Activated naive CD4-positive, alpha-beta T cell treated with anti-CD3 and anti-CD28 coated beads, Interleukin-2, amount 50 U/mL, for 16 hours (primary cell): ENCODE results near the gene SMIM29.

Experiments
- DNase-seq: peaks from one replicate; pipeline ENCODE4 v3.0.0-alpha.2; 2020

Gene SMIM29

DNA sequence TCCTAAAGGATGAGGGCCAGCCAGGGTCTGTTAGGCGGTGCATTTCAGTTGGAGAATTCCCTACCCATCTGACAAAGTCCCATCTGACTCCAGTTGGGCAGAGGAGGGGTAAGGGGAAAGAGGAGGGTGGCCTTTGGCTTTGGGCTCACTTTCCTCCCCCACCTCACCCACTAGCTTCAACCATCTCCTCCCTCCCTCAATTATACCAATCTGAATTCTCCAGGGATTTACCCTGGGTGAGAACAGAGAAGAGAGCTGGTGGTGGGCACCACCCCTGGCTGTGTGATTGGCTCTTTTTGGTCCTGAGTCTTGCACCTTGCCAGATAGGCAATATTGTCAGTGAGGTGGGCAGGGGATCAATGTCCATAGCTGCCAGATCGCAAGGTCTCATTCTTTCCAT is 8.9 kb downstream of the SMIM29 start:
- no peak for DNase-seq

DNA sequence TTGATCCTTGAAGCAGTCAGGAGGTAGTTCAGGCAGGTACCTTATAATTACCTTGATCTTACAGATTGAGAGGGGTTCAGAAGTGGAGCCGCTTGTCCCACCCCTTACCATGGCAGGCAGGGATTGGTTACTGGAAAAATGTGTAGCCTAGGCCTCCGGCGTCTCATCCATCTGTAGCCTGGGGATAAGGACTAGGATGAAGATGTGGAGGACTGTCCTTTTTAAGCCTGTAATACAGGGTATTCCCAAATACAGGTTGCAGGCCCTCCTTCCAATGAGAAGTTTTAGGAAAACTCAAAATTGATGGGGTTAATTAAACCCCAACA is 9.3 kb downstream of the SMIM29 start:
- DNase-seq, result no peak

DNA sequence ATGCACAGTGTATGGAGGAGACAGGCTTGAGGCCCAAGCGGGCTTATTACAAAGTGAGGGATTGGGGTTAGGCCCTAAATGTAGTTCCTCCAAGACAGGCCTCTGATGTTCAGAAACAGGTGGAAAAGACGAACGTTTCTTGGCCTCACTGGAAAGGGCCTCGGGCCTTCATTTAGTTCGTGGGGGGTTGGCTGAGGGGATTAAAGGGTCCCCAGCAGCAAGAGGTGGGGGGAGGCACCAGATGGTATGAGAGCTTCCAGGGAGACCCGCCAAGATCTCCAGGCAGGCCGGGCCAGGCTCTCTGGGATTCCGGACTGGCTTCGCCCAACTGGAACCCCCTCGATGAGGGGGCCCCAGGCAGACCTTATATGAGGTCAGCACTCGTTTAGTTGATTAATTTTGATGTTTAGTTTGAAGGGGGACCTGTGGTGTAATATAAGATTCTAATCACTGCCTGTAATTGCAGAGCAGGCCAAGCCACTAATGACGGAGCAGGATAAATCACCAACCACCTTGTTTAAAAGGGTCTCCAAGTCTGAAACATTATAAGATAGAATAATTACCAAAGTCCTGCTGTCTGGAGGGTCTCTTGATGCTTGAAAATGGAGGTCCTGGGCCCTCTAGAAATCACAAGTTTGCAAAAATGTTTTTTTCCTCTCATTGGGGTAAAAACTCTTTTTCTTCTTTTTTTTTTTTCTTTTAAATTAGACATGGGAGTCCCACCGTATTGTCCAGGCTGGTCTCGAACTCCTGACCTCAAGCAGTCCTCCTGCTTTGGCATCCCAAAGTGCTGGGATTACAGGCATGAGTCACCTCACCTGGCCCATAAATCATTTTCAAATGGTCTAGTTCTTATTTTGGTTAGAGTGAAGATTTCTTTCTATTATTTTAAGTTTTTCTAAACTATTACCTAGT is 10.0 kb downstream of the SMIM29 start:
- no peak for DNase-seq

DNA sequence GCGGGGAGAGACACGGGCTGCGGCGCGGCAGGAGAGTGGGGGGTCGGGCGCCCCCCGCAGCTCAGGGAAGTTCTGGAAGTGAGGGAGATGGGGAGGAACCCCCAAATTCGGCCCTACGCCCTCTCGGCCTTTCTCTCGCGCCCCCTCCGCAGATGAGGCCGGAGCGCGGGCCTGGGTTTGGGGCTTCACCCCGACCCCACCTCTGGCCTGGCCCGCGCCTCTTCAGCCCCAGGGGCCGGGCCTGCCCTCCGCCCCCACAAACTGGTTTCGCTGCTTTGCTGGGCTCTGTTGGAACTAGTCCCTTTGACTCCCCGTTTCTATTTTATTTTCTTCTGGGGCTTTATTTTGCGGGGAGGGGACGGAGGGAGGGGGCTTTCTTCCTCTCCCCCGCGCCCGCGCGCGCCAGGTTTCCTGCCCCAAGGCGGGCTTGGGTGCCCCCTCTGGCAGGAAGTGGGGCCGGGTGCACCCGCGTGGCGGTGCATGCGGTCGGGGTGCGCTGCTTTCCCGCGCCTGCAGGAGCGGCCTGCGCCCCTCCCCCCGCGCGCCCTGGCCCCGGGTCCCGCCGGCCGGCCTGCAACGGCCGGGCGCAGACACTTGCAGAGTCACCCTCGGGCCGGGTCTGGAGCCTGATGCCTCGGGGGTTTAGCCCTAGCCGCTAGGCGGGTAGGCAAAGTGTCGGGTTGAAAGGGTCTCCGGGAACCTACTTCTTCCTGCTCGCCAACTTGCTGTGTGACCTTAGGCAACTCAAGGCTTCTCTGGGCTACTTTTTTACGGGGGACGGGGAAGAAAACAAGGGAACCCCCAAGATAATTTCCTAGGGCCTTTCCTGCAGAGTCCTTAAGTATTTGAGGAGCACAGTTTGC is 10.9 kb downstream of the SMIM29 start:
- DNase-seq, result peak; percentile 86

DNA sequence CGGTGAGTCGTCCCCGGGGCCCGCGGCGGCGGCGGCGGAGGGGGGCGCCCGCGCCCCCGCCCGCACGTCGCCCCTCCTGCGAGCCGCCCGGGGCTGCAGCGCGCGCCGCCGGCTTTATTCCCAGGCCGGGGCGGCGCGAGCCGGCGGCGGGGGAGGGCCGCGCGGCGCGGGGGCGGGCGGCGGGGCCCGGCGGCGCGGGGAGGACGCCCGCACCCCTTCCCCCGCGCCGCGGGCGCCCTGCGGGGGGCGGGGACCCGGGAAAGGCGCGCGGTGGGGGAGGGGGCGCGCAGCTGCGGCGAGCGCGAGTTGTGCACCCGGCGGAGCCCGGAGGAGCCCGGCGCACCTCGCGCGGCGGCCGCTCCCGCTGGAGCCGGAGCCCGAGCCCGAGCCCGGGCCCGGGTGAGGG is 11.5 kb downstream of the SMIM29 start:
- peak; percentile 54 for DNase-seq

DNA sequence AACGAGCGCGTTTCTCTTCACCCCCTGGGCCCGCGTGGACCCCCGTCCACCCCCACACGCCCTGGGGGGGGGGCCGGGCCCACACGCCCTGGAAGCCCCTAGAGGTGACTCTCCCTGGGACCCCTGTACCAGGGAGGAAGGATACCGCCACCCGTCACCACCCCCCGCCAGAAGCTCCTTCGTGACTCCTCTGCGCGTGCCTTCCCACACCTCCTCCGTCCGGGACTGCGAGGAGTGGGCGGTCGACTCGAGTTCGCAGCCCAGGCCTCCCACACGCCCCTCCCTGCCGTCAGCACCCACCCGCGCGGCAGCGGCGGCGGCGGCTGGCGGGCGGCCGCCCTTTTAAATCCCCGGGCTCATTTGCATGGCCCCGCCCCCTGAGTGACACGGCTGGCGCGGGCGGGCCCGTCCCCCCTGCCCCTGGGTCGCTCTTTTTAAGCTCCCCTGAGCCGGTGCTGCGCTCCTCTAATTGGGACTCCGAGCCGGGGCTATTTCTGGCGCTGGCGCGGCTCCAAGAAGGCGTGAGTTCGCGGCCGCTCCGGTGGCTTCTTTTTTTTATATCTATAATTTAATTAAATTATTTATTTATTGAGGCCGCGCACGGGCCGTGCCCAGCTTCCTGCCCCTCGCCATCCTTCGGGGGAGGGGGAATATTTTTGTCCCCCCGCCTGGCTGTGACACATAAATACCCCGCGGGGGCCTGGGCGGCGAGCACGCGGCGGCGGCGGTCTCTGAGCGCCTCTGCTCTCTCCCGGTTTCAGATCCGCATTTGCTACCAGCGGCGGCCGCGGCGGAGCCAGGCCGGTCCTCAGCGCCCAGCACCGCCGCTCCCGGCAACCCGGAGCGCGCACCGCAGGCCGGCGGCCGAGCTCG is 12.1 kb downstream of the SMIM29 start, which contains the start of gene HMGA1:
HMGA1 (plus strand) TSS at position 431 of the 873 bp plus-strand sequence. CDS start 3,908 bp downstream, outside the sequence.
- peak; percentile 92 for DNase-seq

DNA sequence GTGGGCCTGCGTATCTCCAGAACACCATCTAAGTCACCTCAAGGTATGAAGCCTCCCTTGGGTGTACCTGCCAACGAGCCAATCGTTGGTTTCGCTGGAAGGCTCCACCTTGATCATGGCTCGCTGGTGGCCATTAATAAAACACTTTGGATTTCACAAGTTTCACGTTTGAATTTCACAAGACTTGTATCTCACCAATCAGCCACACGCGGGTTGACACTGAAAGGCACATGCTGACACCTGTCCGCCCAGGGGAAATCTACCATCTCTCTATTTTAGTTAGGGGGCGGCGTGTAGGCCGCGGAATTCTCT is 12.7 kb downstream of the SMIM29 start:
- DNase-seq, result peak; percentile 67

DNA sequence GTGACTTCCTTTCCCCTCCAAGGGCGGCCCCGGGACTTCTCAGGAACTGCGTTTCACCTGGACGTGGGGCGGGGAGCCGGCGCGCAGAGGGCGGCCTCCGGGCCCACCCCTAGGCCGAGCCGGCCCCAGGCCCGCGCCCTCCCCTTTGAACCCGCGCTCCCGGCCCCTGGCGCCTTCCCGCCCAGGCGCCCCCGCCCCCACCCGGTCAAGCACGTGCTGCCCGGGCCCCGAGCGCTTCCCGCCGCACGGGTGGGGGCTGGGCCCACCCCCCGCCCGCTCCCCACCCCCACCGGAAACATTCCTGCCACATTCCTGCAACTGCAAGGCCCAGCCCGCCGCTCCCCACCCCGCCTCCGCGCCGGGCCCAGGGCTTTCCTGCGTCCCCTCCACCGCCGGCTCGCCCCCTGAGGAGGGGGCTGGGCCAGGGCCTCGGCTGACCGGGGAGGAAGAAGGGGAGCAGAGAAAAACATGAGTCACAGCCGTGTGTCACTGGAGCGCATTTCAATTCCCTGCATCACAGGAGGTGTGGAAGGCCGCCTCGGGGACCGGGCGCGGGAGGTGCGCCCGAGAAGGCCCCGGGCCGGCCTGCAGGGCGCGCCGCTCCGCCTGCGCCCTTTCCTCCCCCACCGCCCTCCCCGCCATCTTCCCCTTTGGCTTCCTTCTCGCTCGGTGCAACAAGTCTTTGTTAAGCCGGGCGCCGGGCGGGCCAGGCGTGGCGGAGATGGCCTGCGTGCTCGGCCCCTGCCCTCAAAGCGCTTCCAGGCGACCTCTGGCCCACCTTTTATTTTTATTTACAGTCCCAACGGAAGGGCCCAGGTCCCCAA is 13.3 kb downstream of the SMIM29 start:
- peak; percentile 73 for DNase-seq

DNA sequence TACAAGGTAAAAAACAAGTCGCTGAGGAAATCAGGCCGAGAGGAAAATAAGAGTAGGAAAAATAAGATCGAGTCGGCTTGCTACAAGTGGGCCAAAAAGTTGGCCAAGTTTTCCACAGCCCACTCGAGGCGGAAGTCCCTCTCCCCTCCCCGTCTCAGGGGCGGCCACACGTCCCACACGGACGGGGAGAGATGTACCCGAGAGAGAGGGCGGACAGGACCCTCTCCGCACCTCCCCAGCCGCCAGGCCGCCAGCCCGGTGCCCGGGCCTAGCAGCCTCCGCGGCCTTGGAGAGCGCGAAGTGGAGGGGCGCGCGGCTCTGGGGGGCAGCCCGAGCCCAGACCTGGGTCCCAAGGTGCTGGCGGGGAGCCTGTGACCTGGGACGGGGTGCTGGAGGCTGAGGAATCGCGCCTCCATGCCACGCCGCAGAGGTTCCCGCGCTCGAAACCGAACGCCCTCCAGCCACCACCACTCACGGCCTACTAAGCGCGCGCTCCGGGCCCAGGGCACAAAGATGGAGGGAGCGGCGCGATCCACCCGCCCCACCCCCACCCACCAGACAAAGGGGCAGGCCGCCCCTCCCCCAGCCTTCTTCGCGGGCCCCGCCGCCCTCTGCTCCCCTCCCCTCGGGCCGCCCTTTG is 14.0 kb downstream of the SMIM29 start:
- DNase-seq, result no peak

DNA sequence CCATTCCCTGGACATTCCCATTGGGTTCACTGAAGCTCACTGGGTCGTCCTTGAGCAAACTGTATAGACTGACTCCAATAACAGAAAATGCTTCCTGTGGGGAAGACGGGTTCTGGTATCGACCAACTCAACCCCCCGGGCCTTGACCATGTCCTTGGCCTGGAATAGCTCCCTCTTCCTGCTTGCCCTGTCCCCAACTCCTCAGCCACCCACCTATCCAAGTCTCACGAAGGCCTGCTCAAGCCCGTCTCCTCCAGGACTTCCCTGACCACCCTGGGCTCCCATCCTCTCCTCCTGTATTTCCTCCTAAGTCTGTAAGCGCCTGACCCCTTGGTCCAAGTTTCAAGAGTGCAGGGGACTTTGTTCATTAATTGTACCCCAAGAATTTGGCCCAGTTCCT is 14.9 kb downstream of the SMIM29 start:
- DNase-seq, result no peak

DNA sequence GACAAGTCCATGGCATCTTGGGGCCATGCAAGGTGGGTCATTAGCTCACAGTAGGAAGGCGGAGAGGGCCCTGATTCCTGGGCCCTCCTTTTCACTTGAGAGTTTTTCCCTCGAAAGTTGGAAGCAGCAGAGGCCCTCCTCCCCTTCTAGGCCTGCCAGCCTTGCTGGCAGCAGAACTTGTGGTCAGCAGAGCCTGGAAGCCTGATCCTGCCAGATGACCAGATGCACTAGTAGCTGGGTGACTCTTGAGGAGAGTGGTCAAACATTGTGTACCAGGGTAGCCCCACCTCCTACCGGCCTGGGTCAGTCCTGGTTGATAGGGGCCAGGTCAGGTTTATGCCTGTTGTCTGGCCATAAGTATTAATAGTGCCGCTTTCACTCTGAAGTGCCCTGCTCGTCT is 15.9 kb downstream of the SMIM29 start:
- DNase-seq, result no peak

DNA sequence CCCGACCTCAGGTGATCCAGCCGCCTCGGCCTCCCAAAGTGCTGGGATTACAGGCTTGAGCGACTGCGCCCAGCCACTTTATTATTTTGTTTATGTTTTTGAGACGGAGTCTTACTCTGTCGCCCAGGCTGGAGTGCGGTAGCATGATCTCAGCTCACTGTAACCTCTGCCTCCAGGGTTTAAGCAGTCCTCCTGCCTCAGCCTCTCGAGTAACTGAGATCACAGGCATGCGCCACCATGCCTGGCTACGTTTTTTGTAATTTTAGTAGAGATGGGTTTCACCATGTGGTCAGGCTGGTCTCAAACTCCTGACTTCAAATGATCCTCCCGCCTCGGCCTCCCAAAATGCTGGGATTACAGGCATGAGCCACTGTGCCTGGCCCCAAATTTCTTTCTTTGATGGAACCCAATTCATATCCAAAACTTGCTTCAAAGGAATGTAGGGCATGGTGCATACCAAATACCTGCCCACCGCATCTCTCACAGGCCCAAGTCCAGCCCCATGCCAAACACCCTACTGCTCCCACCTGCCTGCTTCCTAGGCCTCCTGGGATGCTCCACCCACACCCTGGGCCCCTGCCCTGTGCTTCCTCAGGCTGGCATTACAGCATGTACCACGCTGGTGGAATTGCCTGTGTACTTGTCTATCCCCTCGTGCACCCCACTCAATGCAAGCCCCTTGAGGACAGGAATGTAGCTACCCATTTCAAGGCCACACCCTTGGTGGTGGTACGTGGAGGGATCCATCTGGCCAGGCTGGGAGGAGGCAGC is 17.1 kb downstream of the SMIM29 start:
- DNase-seq, result no peak

DNA sequence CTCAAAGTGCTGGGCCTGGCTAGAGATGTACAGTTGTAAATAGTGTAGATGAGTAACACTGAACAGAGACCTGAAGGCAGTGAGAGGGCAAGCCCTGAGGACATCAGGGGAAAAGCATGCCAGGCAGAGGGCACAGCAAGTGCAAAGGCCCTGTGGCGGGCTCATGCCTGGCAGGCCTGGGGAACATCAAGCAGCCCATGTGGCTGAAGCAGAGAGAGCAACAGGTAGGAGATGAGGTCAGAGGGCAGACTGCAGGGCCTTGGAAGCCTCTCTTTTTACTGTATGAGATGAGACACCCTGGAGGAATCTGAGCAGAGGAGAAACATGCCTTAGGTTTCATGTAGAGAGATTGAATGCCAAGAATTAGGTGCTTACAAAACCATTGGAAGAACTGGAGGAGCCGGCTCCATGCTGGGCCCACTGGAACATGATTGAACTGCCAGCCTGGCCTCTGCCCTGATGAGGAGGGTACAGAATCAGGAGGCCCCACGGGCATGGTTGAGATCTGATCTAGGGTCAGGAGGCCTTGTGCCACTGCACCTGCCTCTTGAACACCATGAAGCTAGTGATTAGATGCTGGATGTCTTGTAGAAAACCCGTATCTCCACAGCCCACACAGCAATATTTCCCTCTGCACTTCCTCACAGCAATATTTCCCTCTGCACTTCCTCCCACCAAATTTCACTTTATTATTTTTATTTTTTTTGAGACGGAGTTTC is 18.0 kb downstream of the SMIM29 start:
- no peak for DNase-seq

DNA sequence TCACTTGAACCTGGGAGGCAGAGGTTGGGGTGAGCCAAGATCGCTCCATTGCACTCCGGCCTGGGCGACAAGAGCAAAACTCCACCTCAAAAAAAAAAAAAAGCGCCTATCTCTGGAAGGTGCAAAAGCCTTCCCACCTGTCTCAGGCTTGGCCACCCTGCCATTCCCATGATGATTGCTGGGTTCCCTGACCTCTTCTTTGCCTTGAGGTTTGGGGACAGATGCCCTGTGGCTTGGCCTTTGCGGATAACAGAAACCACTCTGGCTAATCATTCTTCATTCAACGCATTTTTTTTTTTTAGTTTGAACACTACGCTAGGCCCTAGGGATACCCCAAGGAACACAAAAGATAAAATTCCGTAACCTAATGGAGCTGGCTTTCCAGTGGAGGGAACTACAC is 18.9 kb downstream of the SMIM29 start:
- DNase-seq, result no peak

DNA sequence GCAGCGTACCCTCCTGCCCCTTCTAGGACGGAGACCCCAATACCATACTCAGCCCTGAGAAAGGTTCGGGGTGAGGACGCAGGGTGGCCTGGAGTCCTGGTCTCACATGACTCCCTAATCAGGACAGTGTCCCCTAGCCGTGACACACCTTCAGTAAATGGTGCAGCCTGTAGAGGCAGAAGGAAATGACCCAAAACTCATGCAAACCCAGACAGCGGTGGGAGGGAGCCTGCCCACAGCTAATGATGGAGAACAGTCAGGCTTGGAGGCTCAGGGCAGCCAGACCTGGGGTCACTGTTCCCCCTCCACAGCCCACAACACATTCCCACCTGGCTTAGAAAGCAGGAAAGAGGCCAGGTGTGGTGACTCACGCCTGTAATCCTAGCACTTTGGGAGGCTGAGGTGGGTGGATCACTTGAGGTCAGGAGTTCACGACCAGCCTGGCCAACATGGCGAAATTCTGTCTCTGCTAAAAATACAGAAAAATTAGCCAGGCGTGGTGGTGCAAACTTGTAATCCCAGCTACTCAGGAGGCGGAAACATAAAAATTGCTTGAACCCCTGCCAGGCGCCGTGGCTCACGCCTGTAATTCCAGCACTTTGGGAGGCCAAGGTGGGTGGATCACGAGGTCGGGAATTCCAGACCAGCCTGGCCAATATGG is 20.9 kb downstream of the SMIM29 start:
- no peak for DNase-seq

DNA sequence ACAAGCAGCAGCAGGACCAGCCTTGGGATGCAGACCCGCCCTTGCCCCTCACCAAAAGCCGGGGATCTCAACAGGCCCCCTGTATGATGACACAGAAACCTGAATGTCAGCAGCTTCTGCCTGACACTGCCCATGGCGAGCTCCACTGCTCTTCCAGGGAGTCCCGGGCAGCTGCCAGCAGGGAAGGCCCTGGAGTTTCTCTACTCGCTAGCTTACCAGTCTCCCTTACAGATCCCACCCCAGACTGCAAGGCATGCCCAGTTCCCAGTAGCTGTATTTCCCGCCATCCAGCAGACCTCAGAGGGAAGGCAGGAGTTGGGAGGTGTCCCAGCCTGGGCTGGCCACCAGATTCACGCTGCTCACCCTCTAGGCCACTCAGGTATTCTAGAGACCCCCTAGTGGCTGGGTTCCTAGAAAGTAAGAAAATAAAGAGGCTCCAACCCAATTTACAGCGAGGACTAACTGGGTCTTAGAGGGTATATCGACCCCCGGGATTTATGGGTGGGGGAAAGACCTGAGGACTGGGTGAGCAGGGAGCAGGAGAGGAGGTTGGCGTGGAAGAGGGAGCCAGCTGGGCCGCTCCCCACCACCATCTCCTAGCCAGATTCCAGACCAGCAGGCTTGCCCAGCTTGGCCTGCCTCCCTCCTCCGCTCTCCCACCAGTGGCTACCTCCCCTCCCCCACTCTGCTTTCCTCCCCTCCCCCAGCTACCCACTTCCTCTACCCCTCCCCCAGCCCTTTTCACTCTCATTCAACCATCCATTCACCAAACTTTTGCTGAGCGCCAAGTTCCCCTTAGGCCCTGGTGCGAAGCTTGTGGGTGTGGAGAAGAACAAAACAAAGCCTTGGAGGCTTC is 21.8 kb downstream of the SMIM29 start:
- no peak for DNase-seq

DNA sequence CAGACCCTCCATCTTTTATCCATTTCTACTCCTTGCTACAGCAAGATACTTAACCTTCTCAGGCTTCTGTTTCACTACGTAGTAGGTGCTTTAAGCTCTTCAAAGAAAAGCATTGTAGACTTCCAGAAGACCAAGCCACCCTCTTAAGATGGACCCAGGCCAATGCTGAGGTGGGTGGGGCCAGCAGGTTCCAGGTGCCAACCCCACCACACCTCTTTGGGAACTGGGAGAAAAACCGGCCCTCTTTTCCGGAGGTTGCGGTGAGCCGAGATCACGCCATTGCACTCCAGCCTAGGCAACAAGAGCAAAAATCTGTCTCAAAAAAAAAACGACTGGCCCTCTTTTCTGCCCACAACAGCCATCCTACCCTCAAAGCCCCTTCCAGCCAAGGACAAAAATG is 22.7 kb downstream of the SMIM29 start:
- no peak for DNase-seq

DNA sequence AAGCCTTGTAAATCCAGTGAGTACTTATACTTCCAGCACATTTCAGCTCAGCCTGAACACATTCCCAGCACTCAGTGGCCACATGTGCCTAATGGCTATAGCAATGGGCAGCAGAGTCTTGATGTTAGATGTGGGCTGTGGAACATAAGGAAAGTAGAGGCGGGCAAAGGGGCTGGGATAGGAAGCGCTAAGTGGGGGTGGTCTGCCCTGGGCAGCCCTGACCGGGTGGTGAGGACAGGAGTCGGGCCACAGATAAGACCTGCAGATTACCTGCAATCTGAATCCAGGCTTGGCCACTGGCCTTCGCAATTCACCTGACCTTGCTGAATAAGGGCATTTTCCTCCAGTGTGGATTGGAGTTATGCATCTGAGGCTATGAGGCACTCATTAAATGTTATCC is 23.3 kb downstream of the SMIM29 start:
- DNase-seq, result no peak
